Upper lobe of left lung (tissue), 4 donors: Measurements from ENCODE around the gene ALOX12B.

Experiments used
- EP300 ChIP-seq, 4 donors: sonication (generic); formaldehyde crosslinking; IDR thresholded peaks; one replicate each; pipeline ENCODE4 v1.5.1; 2017; ENCODE audit warnings: antibody characterized with exemption in 4 of 4, control low read depth in 2 of 4
- POLR2A ChIP-seq, 4 donors: fragments of 450-650 bp; IDR thresholded peaks; one replicate each; pipeline ENCODE4 v1.5.1; 2016 to 2017; ENCODE audit warnings: antibody characterized with exemption in 4 of 4, mild to moderate bottlenecking in 2 of 4
- POLR2AphosphoS5 ChIP-seq, 2 donors: sonication (generic); formaldehyde crosslinking; IDR thresholded peaks; one replicate each; pipeline ENCODE4 v1.5.1; 2017; ENCODE audit warnings: antibody characterized with exemption in 2 of 2
- TF ChIP-seq, protein P1 (sequence below), 6 experiments: fragments of 450-650 bp in 4 of 6; fragments of 200-600 bp in 2 of 6; sonication (generic) in 2 of 6; IDR thresholded peaks; one replicate each; pipeline ENCODE4 v1.5.1; 2016 to 2019; ENCODE audit warnings: antibody characterized with exemption in 6 of 6

- TF ChIP-seq, protein P1, sequence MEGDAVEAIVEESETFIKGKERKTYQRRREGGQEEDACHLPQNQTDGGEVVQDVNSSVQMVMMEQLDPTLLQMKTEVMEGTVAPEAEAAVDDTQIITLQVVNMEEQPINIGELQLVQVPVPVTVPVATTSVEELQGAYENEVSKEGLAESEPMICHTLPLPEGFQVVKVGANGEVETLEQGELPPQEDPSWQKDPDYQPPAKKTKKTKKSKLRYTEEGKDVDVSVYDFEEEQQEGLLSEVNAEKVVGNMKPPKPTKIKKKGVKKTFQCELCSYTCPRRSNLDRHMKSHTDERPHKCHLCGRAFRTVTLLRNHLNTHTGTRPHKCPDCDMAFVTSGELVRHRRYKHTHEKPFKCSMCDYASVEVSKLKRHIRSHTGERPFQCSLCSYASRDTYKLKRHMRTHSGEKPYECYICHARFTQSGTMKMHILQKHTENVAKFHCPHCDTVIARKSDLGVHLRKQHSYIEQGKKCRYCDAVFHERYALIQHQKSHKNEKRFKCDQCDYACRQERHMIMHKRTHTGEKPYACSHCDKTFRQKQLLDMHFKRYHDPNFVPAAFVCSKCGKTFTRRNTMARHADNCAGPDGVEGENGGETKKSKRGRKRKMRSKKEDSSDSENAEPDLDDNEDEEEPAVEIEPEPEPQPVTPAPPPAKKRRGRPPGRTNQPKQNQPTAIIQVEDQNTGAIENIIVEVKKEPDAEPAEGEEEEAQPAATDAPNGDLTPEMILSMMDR (IDR thresholded peaks at IDR 0.05), result no peak
- TF ChIP-seq POLR2AphosphoS5 (IDR thresholded peaks at IDR 0.05) (no peak), POLR2A (IDR thresholded peaks at IDR 0.05) (no peak), EP300 (IDR thresholded peaks at IDR 0.05) (no peak)
Observed at GRCh38 chr17:8125947-8126490, 38.5 kb upstream of the ALOX12B start.
